Cortex of kidney (tissue), 1 donor: Measurements from ENCODE around the gene ELF1.
"Not testable (repeated sequence)": the region's sequence is repeated elsewhere in the genome, so short reads cannot be mapped to it uniquely, and the experiment has no call there.

ENCODE experiments used
- DNase-seq: peaks from one replicate; lab custom pipeline; 2025; lab: John Stamatoyannopoulos, UW

The ELF1 gene

DNA sequence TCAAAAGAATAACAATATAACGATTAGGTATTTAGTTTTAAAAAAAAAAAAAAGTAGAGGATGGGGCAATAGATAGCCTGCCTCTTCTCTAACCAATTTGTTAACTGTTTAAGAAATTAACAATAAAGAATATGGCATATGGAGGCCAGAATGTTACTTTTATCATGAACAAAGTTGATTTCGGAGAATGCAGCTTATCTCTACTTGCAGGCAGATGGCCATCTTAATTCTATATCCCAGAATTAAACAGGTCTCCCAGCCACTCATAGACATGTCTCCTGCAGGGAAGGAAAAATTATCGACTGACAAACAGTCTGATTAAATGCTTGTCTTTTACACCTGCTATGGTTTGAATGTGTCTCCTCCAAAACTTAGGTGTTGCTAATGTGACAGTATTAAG is 133.1 kb downstream of the ELF1 start:
- no peak for DNase-seq

DNA sequence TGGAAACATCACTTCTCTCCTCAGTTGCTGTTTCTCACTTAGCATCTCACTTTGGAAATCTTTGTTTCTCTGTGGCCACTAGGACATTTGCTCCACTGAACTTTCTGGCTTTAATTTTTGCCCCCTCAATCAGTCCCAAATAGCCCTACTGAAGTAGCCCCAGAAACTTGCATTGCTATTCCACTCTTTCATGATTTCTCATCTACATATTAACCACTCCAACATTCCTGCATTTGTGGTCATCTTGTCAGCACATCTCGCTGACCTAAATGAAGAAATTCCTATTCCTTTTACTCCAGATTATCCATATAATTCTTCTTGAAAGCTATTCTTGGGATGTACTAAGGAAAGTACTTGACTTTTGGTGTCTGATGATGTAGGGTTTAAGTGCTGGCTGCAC is 134.9 kb downstream of the ELF1 start:
- not testable (repeated sequence) for DNase-seq
